ENCODE measurements around the gene TENT4A.
"Not testable (repeated sequence)": the region's sequence is repeated elsewhere in the genome, so short reads cannot be mapped to it uniquely, and the experiment has no call there.

The TENT4A gene

DNA sequence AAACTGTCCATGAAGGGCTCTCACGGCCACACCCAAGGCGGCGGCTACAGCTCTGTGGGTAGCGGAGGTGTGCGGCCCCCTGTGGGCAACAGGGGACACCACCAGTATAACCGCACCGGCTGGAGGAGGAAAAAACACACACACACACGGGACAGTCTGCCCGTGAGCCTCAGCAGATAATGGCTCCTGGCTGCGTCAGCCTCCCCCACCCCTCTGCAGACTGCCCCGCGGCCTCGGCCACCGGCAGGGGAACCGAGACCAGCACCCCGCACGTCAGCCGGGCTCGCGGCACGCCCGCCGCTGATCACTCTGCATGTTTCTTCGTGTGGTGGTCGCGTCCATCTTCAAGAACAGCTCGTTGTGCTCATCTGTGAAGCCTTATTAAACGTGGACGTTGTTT lies 41.5 kb downstream of the TENT4A start:
- DNase-seq = no peak

DNA sequence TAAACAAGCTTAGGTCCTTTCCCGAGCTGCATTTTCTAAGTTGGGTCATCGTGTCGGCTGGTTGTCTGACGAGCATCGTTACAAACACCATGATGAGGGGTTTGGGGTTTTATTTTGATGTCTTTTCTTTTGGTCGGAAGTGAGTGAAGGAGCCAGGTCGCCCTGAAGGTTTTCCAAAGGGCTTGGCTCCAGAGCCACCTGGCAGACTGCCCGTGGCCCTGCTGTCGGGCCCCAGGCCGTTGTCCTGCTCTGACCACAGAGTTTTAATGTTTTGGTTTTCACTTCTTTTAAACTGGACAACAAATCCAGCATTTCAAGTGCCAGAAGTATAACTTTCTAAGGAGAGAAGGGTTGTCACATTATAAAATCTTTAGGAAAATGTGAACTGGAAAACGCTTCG lies 42.3 kb downstream of the TENT4A start:
- no peak for DNase-seq

DNA sequence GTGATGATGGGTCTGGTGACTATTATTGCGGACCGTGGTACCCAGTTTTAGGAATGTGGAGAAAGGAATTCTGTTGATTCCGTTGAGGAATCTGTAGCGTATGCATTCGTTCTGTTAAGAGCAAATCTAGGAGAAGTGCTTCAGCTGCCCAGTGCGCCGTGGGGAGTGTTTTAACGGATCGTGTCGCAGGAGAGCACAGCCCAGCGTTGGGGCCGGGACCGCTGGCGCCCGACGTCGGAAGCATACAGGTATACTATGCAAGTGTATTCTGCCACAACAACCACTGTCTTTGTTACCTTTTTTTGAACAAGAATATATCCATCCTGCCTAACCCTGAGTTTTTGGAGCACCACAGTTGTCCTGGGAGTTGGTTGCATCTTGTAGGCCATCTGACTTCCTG lies 42.7 kb downstream of the TENT4A start:
- DNase-seq = no peak

DNA sequence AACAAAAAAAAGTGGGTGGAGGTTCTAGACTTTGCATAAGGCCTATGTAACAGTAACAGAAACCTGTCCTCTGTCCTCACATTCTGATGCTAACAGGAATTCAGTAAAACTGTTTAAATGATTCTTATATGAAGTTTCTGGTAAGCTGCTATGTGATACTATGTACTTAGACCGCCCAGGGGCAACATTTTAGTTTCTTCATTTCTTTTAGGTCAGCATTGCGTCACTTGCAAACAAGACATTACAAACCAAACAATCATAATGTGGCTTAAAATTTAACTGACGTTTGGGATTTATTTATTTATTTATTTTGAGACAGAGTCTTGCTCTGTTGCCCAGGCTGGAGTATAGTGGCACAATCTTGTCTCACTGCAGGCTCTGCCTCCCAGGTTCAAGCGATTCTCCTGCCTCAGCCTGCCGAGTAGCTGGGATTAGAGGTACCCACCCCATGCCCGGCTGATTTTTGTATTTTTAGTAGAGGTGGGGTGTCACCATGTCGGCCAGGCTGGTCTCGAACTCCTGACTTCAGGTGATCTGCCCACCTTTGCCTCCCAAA lies 44.3 kb downstream of the TENT4A start:
- DNase-seq = no peak

DNA sequence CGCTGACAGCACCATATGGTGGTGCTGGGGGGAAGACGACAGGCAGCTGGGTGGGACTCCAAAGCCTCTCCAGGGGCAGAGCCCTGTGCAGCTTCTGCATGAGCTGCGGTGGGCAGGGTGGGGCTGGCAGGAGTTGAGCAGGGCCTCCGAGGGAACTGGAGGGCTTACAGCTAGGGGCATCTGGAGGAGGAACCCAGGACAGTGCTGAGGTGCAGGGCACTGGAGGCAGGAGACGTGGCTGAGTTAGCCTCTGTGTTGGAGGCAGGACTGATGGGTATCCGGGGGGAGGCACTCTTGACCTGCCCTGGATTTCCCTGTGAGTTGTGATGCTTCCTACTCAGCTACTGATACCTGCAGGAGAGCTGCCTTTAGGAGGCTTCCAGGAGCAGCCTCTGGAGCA lies 45.0 kb downstream of the TENT4A start:
- DNase-seq = no peak

DNA sequence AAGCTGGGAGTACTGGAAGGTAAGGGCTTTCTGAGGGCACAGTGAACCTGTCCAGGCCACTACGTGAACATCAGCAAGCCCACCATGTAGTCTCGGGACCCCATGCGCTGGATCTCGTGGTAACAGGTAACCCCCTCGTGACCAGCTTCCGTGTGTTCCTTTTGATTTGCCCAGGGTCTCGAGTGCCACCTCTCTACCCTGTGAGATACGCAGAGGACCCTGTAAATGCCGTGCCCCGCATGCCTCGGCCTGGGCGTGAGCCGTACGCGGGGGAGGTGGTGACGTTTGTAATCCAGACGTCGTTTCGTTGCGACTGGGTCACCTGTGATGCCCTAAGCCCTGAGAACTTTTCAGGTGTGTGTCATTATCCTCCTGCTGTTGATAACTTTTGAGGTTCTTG lies 45.5 kb downstream of the TENT4A start:
- no peak for DNase-seq

DNA sequence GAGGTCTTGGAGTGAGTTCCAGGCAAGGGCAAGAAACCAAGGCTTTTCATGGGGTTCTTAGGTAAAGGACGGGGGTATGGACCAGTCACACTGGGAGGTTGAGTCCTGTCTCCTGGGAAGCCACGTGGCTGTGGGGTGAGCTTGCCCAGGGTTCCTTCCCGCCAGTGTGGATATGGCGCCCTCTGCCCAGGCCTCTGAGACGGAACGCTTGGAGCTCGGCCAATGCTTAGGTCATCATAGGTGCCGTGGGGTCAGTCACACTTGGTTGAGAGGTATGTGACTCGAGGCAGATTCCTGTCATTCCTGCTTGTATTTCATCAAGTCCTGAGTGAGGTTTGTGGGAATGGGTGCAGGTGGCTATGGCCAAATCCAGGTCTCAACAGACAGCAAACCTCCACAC lies 46.2 kb downstream of the TENT4A start:
- DNase-seq = no peak

DNA sequence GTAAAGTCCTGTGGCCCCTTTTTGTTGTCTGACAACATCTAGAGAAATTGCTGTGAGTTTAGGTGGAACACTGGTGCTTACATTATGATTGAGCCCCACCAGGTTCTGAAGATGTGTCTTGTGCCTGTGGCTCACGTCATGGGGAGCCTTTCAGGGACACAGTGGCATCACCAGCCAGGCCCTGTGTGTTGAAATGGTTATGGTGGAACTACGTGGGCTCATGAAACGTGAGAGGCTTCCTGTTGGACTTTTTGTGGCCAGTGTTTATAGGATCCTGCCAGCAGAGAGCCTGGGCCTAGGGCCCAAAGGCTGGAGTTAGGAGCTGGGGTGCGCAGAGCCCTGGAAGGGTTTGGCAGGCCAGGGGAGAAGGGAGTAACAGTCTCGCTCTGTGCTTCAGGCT lies 46.8 kb downstream of the TENT4A start:
- no peak for DNase-seq

DNA sequence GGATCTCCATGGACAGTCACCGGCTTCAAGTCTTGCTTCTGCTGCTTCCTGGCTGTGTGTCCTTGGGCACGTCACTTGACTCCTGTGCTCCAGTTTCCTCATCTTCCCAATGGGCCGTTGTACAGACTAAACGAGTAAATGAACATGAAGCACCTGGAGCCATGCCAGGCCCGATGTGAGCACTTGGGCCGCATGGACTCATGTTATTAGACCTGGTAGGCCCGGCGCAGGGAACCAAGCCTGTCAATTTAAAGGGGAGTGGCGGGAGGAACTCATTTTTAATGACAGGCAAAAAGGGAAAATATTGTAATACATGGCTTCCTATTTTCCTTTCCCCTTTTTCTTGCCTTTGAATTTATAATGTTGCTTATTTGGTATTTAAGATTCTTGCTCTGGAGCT lies 47.5 kb downstream of the TENT4A start:
- no peak for DNase-seq

DNA sequence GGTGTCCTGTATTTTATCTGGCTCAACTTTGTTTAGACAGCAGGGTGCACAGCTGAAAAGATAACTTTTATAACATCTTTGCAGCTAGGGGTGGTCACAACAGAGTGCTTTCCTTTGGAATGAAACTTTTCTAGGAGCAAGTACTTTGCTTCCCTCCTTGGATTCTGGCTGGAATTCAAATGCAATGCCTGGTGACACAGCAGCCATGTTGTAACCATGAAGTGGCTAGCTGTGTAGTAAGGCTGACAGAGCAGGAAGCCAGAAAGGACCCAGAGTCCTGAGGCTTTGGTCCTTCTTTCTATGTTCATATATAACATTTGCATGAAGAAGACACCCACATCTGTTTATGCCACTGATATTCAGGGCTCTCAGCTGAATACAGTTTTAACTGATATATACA lies 48.1 kb downstream of the TENT4A start:
- no peak for DNase-seq

DNA sequence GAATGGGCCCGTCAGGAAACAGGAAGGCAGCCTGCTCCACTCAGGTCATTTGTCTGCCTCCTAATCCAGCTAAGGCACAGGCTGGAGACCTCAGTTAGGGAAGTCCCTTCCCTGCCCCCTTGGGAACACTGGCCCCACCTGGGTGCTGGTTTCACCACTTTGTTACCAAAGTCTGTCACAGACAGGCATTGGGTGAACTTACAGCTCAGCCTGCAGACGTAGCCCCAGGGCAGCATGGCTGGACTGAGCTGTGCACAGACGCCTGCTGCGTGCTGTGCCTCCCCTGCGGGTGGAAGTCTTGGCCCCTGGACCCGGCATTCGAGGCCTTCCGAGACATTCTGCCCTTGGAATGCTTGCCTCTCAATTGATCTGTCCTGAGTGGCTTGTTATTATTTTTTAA lies 48.9 kb downstream of the TENT4A start:
- no peak for DNase-seq

DNA sequence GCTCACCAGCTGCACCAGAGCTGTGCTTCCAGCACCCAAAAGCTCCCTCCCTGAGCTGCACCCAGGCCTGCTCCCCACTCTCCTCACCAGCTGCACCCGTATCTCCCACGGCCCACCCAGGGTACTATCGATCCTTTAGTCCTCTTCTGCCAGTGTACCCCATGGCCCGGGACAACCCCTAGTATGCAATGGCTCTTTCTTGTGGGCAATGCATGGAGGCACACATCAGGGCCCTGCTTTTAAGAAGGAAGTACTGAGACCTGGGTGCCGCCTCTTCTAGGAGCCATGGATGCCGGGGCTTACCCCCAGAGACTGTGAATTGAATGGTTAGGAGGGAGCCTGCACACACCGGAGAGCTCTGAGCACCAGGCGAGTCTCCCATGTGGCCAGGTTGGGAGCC lies 49.5 kb downstream of the TENT4A start:
- no peak for DNase-seq

DNA sequence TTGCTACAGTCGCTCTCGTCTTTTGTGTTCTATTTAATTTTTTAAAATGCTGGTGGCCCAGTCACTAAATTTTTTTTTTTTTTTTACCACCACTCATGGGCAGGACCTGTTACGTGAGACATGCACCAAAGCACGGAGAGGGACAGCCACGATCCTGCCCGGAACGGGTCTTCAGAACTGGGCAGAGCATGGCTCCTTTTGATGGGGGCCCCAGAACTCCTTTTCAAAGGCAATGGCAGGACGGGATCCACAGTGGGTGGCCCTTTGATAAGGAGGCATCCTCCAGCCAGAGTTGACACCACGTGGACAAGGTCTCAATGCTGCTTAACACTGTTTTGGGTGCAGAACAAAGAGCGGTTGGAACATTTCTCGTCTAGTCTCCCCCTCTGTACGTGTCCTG lies 50.0 kb downstream of the TENT4A start:
- no peak for DNase-seq

DNA sequence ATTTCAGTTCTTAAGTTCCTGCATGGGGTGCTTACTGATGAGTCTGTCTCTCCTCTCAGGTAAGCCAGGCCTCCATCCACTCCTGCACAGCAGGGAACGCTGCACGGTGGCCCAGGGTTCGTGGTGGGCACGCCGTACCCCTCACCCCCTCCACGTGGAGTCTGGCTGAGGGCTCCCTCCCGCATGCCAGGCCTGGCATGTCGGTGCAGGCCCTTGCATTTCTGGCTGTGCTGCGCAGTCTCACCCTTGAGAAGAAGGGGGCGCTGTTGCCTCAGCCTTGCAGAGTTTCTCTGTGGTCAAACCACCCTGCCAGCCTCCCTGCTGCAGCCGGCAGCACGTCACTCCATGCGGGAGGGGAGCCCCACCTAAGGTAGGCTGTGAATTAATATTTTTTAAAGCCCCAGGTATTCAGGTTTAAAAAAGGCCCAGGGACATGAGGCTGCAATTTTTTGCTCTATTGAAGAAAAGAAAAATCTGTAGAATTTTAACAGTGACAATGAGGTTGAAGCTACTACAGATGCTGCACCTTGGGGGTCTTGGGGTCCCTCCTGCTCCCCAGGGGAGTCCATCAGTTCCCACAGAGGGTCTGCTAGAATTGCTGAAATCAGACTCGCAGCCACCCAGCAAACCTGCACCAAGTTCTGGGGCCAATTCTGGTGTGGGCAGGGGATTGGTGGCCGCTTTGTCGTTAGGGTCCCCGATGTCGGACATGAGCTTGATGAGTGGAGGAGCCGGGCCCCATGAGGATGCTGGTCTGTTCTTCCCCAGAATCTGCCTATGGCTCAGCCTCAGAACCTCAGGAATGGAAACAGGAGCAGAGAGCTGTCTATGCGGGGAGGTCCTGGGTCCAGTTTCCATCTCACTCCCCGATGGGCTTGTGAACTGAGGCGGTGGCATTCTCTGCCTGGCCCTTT lies 52.6 kb downstream of the TENT4A start:
- peak in 1 of 2 experiments; percentile 90 for DNase-seq

DNA sequence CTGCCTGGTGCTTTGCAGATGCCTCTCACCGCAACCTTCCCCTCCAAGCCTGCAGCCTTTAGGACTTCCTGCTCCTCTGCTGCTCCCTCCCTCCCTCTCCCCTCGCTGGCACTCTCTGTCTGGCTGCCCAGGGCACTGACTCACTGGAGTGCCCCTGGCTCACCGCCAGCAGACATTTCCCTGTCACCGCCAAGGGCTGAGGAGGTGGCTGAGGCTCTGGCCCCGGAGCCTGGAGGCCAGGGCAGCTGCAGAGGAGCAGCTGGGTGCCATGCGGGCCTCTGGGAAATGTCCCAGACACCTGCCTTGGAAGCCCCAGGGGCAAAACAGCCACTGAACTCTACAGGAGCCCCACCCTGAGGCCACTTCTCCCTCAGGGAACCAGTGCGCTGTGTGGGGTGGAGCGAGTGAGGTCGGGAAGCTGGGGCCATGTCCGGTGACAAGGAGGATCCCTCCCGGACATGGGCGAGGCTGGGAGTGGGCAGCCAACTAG lies 53.4 kb downstream of the TENT4A start:
- DNase-seq = peak in 1 of 2 experiments; percentile 76

DNA sequence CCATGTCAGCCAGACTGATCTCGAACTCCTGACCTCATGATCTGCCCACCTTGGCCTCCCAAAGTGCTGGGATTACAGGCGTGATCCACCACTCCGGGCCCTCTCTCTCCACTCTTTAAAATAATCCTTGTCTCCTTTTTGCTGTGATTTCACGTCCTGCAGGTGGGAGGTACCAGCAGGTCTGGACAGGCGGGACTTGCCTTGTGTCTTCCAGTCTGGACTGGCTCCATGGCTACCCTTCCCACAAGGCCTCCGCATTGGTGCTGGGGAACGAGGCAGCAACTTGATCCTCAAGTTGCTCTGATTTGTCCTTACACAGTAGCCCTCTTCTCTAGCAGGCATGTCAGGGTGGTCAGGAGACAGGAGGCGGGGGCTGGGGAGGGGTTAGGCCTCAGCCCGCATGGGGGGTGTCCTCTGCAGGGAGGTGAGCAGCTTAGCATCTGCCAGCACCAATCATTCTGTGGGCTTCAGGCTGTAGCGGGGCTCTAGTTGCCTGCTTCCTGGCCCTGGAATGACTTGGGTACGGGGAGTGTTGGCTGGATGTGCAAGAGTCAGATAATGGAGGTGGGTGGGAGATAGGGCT lies 54.3 kb downstream of the TENT4A start:
- DNase-seq = no peak

DNA sequence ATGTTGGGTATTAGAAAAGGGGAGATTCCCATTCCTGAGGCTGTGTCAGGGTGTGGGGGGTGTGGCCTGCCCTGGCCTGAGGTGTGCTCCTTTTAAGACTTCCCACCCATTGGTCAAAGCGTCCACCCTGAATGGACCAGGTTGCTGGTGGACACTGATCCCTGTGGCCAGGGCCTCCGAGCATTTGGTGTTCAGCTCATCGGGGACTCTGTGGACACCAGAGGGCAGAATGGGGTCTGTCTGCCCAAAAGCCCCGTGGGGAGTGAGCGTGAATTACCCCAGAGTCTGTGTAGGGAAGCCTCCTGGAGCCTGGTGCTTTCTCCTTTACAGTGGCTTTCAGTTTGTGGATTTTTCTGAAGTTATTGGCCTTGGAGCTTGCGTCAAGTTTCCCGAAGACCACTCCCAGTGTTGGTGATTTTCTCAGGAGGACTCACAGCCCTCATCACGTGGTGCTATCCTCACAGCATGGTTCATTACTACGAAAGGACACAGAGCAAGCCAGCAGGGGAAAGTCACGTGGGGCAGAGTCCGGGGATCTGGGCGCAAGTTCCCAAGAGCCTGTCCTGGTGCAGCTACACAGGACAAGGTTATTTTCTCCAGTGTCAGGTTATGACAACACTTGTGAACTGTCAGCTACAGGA lies 55.5 kb downstream of the TENT4A start:
- no peak for DNase-seq

DNA sequence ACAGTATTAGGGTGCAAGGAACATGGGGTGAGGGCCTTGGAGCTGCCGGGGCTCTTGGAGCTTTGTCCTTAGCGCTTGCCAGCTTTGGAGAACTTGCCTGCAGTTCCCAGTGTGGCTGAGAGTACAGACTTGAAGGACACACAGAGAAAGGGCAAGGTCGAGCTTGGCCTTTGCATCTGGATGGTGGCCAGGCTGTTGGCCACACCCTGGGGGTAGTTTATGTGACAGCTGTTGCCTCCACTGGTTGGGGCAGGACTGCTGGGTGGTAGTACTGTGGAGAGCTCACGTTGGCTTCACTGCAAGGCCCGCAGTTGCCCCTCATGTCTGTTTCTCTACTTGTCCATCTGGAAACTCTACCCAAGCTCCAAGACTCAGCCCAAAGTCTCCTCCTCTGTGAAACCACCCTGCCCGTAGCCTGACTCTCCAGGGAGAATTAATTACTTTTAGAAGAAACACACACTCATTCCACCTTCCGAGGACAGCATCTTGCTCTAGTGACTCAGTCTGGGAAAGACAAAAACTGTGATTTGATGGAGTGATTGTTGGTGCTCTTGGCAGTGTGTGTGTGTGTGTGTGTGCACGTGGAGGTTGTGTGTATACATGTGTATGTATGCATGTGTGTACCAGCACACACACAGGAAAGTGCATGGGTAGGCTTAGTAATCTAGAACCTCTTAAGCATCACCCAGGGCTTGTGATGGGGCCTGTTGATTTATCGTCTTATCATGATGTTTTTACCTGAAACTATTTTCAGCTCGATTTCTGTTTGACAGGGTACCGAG lies 57.8 kb downstream of the TENT4A start:
- no peak for DNase-seq

DNA sequence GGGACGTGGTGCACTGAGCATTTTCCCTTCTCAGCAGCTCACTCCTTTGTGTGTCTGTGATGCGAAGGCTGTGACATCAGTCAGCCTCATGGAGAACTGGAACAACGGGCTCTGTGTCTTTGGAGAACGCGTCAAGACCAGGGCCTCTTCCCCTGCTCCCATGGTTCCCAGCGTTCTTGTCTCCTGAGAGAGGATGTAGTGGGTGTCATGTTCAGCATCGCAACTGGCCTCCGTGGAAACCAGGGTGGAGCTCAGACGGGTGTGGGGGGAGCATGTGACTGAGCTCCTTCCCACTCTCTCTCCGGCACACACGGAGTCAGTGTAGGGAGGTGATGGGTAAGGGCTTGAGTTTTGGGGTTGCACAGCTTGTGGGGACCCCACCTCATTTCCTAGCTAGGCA lies 59.7 kb downstream of the TENT4A start:
- peak; percentile 49 to 63 for DNase-seq

DNA sequence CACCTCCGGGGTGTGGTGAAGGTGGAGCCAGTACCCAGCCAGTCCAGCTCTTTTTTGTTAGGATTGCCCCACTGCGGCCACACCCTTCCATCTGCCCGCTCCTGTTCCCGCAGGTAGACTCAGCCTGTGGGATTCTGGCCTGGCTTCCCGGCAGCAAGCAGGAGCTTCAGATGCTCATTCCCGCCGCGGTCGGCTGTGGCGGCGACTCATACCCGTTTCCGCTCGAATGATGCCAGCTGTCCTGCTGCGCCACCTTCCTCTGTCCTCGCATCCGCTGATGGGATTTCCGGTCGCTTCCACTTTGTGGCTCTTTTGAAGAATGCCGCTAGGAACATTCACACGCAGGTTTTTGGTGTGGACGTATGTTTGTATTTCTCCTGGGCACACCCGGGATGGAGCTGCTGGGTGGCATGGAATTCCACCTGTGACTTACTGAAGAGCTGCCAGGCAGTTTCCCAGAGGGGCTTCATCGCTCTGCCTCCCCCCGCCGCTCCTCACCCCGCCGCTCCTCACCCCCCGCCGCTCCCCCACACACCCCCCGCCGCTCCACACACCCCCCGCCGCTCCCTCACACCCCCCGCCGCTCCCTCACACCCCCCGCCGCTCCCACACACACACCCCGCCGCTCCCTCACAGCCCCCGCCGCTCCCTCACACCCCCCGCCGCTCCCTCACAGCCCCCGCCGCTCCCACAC lies 60.3 kb downstream of the TENT4A start:
- peak; percentile 45 to 87 for DNase-seq

DNA sequence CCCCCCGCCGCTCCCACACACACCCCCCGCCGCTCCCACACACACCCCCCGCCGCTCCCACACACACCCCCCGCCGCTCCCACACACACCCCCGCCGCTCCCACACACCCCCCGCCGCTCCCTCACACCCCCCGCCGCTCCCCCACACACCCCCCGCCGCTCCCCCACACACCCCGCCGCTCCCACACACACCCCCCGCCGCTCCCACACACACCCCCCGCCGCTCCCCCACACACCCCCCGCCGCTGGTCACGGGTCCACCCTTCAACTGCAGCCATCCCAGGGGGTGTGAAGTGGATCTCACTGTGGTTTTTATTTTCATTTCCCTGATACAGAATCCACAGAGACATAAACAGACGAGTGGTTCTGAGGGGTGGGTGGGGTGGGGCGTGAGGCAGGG lies 61.0 kb downstream of the TENT4A start:
- DNase-seq = not testable (repeated sequence)

DNA sequence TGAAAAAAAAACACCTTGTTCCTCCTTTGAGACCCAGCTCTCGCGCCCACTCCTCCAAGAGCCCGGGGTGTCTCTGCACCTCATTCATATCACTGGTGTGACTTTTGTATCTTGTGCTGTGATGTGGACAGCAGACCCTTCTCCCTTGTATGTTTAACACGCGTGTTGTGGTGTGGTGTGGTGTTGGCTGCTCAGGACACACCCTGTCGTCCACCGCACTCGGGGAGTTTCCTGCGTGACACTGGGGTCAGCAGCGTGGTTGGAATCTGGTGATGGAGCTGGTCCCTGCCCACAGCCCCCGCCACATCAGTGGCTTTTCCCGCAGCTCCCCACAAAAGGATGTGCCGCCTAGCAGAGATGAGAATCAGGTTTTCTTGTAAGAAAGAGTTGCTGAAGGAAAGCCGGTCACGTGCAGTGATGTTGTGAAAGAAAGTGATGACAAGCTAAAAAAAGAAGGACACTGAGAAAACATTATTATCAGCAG lies 61.5 kb downstream of the TENT4A start:
- DNase-seq = no peak
